T-helper 2 cell (primary cell): ENCODE measurements around the gene RUNX2.

Experiments used
- DNase-seq, 5 experiments: peaks; one replicate each; pipeline versions ENCODE4 v3.0.0 to v3.0.0-alpha.2; 2012 to 2022

RUNX2 gene

GRCh38 chr6:45626087-45626891, 298.2 kb downstream of the RUNX2 start:
- peak in 1 of 5 experiments; percentile 17 for DNase-seq

- no peak for DNase-seq
Measured at GRCh38 chr6:45630314-45630713, 302.2 kb downstream of the RUNX2 start.

GRCh38 chr6:45630801-45631200, 302.7 kb downstream of the RUNX2 start:
- DNase-seq = no peak

GRCh38 chr6:45631396-45631795, 303.3 kb downstream of the RUNX2 start:
- no peak for DNase-seq

- peak in 1 of 5 experiments; percentile 77 for DNase-seq
Measured at GRCh38 chr6:45633272-45633908, 305.3 kb downstream of the RUNX2 start.

- no peak for DNase-seq
Measured at GRCh38 chr6:45634231-45634630, 306.1 kb downstream of the RUNX2 start.

GRCh38 chr6:45635284-45635867, 307.2 kb downstream of the RUNX2 start:
- no peak for DNase-seq

GRCh38 chr6:45637056-45637455, 308.9 kb downstream of the RUNX2 start:
- DNase-seq = no peak

- DNase-seq = no peak
Measured at GRCh38 chr6:45637611-45638257, 309.6 kb downstream of the RUNX2 start.

GRCh38 chr6:45640081-45640491, 312.0 kb downstream of the RUNX2 start:
- no peak for DNase-seq

- no peak for DNase-seq
Measured at GRCh38 chr6:45640811-45641210, 312.7 kb downstream of the RUNX2 start.

GRCh38 chr6:45642331-45643125, 314.4 kb downstream of the RUNX2 start:
- DNase-seq = no peak

- no peak for DNase-seq
Measured at GRCh38 chr6:45643126-45643525, 315.0 kb downstream of the RUNX2 start.

GRCh38 chr6:45644720-45645119, 316.6 kb downstream of the RUNX2 start:
- DNase-seq = no peak

- DNase-seq = peak in 1 of 5 experiments; percentile 53
Measured at GRCh38 chr6:45645302-45645701, 317.2 kb downstream of the RUNX2 start.

- no peak for DNase-seq
Measured at GRCh38 chr6:45647341-45648261, 319.5 kb downstream of the RUNX2 start.

GRCh38 chr6:45648262-45648620, 320.1 kb downstream of the RUNX2 start:
- no peak for DNase-seq

- no peak for DNase-seq
Measured at GRCh38 chr6:45650524-45651135, 322.5 kb downstream of the RUNX2 start.

GRCh38 chr6:45651301-45651700, 323.2 kb downstream of the RUNX2 start:
- no peak for DNase-seq

- DNase-seq = no peak
Measured at GRCh38 chr6:45652416-45652815, 324.3 kb downstream of the RUNX2 start.
